ENCODE data around the gene ALDH5A1. TPM values are rescaled to one million over a fixed set of nuclear protein-coding genes. Genes with fewer than 3 reads are reported as not detected.

The ALDH5A1 gene
- total and polyA plus RNA-seq, 2 donors (not counting 1 experiment from before 2014, with no cell fraction given), result 5.7 to 26.3 TPM

- TF ChIP-seq EZH2 (IDR thresholded peaks at IDR 0.05; ENCODE audit: borderline replicate concordance, insufficient read depth, low read depth, low read length, poor library complexity, severe bottlenecking), result no peak
- TF ChIP-seq CTCF (IDR thresholded peaks at IDR 0.05), result peak; percentile 9
- intact Hi-C loops (cut with micrococcal nuclease), result loop anchor here (5.0 kb wide), 1 partner anchor 155 kb away; the partner anchor contains the start of gene KIAA0319
- Histone ChIP-seq H3K4me2 (replicated peaks; ENCODE audit: low read depth, low read length, poor library complexity, severe bottlenecking) (no peak overlapping the region), H4K20me1 (ENCODE audit: control insufficient read depth, insufficient read depth, low read length, poor library complexity, severe bottlenecking) (no peaks in the 10 kb centered on the region), H3K79me2 (ENCODE audit: control insufficient read depth, insufficient read depth, low read length) (peaks cover 4% of the 10 kb centered on the region), H3K36me3 (replicated peaks in 1 of 2; ENCODE audit: control extremely low read depth in 1 of 2, control insufficient read depth in 1 of 2, extremely low read depth in 1 of 2, insufficient read depth in 2 of 2, low read length in 1 of 2) (peaks cover 0 to 5% of the 10 kb centered on the region in 2 experiments), H3K4me3 (ENCODE audit: control extremely low read depth in 1 of 5, extremely low read depth in 1 of 5, insufficient read depth in 1 of 5, low read depth in 2 of 5, low read length in 4 of 5) (no peak overlapping the region), H2AFZ (ENCODE audit: insufficient read depth, low read depth, low read length, poor library complexity, severe bottlenecking) (no peak overlapping the region), H3K9me3 (ENCODE audit: control extremely low read depth in 1 of 3, control insufficient read depth in 2 of 3, insufficient read depth in 1 of 3, low read length in 2 of 3) (peaks cover 0 to 5% (median 0%) of the 10 kb centered on the region in 3 donors), H3K9ac (ENCODE audit: low read length) (no peak overlapping the region), H3K27me3 (replicated peaks in 1 of 4; ENCODE audit: control extremely low read depth in 1 of 4, control insufficient read depth in 3 of 4, insufficient read depth in 4 of 4, low read length in 3 of 4) (no peaks in the 10 kb centered on the region), H3K27ac (ENCODE audit: low read length in 2 of 2) (no peak overlapping the region), H3K4me1 (ENCODE audit: control insufficient read depth in 2 of 2, insufficient read depth in 2 of 2, low read length in 2 of 2) (peaks cover 17 to 18% of the 10 kb centered on the region in 2 donors)
- Mint-ChIP-seq H3K4me1 (peaks cover 24% of the 10 kb centered on the region), H3K27ac (peak overlapping the region; percentile 56), H3K4me3 (peak overlapping the region; percentile 23), H3K27me3 (no peaks in the 10 kb centered on the region), H3K9me3 (ENCODE audit: insufficient read depth) (no peaks in the 10 kb centered on the region)
- WGBS (ENCODE audit: insufficient coverage), result 86% methylated on average over 1 of the region's 3 CpGs
- no peak for ATAC-seq (ENCODE audit: low read depth)
- no peak for DNase-seq
- POLR2A ChIA-PET, result no interaction called here
- CTCF ChIA-PET, result interaction anchor here (0.8 to 4.5 kb wide), 3 partner anchors 27 to 89 kb away, joined by 3 to 62 read pairs (median 3); no protein-coding TSS in a partner anchor
Measured at GRCh38 chr6:24492475-24492874, 2.3 kb upstream of the ALDH5A1 start.

Data from B cell (primary cell).